AG04450 (cell line): ENCODE measurements around the gene PHACTR4. TPM values are rescaled to one million over a fixed set of nuclear protein-coding genes. Genes with fewer than 3 reads are reported as not detected.

ENCODE experiments used
- CTCF ChIA-PET: fragments of 300-600, 350-600 bp; formaldehyde crosslinking; extraction: SDS; loops from one replicate; lab custom pipeline; 2022; ENCODE audit warnings: antibody characterized with exemption, inconsistent platforms; lab: Charles Lee
- POLR2A ChIA-PET: fragments of 350-600 bp; formaldehyde crosslinking; extraction: SDS; loops from one replicate; lab custom pipeline; 2021; ENCODE audit warnings: antibody characterized with exemption, inconsistent platforms; lab: Yijun Ruan, JAX
- DNase-seq: peaks from one replicate; pipeline ENCODE4 v3.0.0-alpha.2; 2011; ENCODE audit warnings: low read depth, low spot score
- H3K27ac ChIP-seq: one replicate; pipeline ENCODE4 v1.5.1; 2012; ENCODE audit warnings: low read depth, low read length, control low read depth
- H3K27me3 ChIP-seq: one replicate; pipeline ENCODE4 v1.6.0; 2012; ENCODE audit warnings: low read length; ENCODE audit not compliant: control insufficient read depth, insufficient read depth
- H3K4me3 ChIP-seq: 2 replicates; pipeline ENCODE4 v1.5.1; 2011; ENCODE audit warnings: mild to moderate bottlenecking, low read depth, low read length, control low read depth
- H3K9me3 ChIP-seq: 2 replicates; pipeline ENCODE4 v1.5.1; 2012; ENCODE audit warnings: low read length; ENCODE audit not compliant: control insufficient read depth, insufficient read depth
- CTCF ChIP-seq: IDR thresholded peaks from 2 replicates; pipeline ENCODE4 v1.5.1; 2011; ENCODE audit warnings: low read depth, low read length, control low read depth, inconsistent platforms
- polyA plus RNA-seq: library from polyadenylated mRNA; depleted of rRNA; stranded (reverse); fragments of >200 nt; gene quantifications from 2 replicates; pipeline ENCODE4 v1.2.3, GENCODE V29; 2011

PHACTR4 gene
- polyA plus RNA-seq, 1 experiment = 12.3 TPM

- no peak for DNase-seq
- Histone ChIP-seq H3K4me3 (no peak overlapping the region), H3K27me3 (no peaks in the 10 kb centered on the region), H3K9me3 (no peaks in the 10 kb centered on the region), H3K27ac (no peak overlapping the region)
- no peak for TF ChIP-seq CTCF
- ChIA-PET POLR2A (no interaction called here), CTCF (no interaction called here)
Observed at GRCh38 chr1:28449904-28450303, 80.4 kb downstream of the PHACTR4 start.

- DNase-seq = no peak
- ChIA-PET POLR2A (no interaction called here), CTCF (no interaction called here)
Observed at GRCh38 chr1:28450561-28450960, 81.0 kb downstream of the PHACTR4 start.

GRCh38 chr1:28451011-28451410 lies 81.5 kb downstream of the PHACTR4 start:
- Histone ChIP-seq H3K27me3 (no peaks in the 10 kb centered on the region), H3K9me3 (no peaks in the 10 kb centered on the region), H3K4me3 (no peak overlapping the region), H3K27ac (no peak overlapping the region)
- POLR2A ChIA-PET = no interaction called here
- CTCF ChIA-PET = interaction anchor here (0.6 kb wide), 1 partner anchor 20 kb away, joined by 3 read pairs; no protein-coding TSS in a partner anchor
- DNase-seq = no peak
- TF ChIP-seq CTCF = no peak

More at GRCh38 chr1:28450561-28450960, 81.0 kb downstream of the PHACTR4 start:
- Histone ChIP-seq H3K27me3 (no peaks in the 10 kb centered on the region), H3K4me3 (no peak overlapping the region), H3K9me3 (no peaks in the 10 kb centered on the region), H3K27ac (no peak overlapping the region)
- TF ChIP-seq CTCF = no peak

- ChIA-PET CTCF (interaction anchor here (1.1 to 1.2 kb wide), 2 partner anchors 21 to 96 kb away, joined by 4 to 5 read pairs; no protein-coding TSS in a partner anchor), POLR2A (interaction anchor here (0.6 kb wide), 1 partner anchor 192 kb away, joined by 5 read pairs; the partner anchor contains the start of gene RNU11)
- no peak overlapping the region for H3K4me3 ChIP-seq
- H3K27me3 ChIP-seq = no peaks in the 10 kb centered on the region
- DNase-seq = peak; percentile 24
- no peak overlapping the region for H3K27ac ChIP-seq
- no peaks in the 10 kb centered on the region for H3K9me3 ChIP-seq
- no peak for TF ChIP-seq CTCF
Observed at GRCh38 chr1:28456078-28456477, 86.5 kb downstream of the PHACTR4 start.

- no peak overlapping the region for H3K27ac ChIP-seq
- ChIA-PET CTCF (no interaction called here), POLR2A (no interaction called here)
- H3K9me3 ChIP-seq = no peaks in the 10 kb centered on the region
- no peak overlapping the region for H3K4me3 ChIP-seq
- H3K27me3 ChIP-seq = no peaks in the 10 kb centered on the region
- DNase-seq = no peak
- no peak for TF ChIP-seq CTCF
Observed at GRCh38 chr1:28457678-28458077, 88.1 kb downstream of the PHACTR4 start.
